Measurements from ENCODE around the gene MRGPRX1.
"Not testable (repeated sequence)": the region's sequence is repeated elsewhere in the genome, so short reads cannot be mapped to it uniquely, and the experiment has no call there.

The MRGPRX1 gene

GRCh38 chr11:18939314-18939713 lies at the start of gene MRGPRX1:
TSS of gene MRGPRX1 (minus strand) at chr11:18939414. CDS start at chr11:18934784, 4,630 bp downstream.
- DNase-seq: no peak

GRCh38 chr11:18987454-18988231 lies 48.4 kb upstream of the MRGPRX1 start:
- DNase-seq: no peak

- no peak for DNase-seq
Measured at GRCh38 chr11:18986744-18987143, 47.5 kb upstream of the MRGPRX1 start.

- DNase-seq: no peak
Measured at GRCh38 chr11:18981897-18982296, 42.7 kb upstream of the MRGPRX1 start.

GRCh38 chr11:18974192-18974591 lies 35.0 kb upstream of the MRGPRX1 start:
- no peak for DNase-seq

- DNase-seq: no peak
Measured at GRCh38 chr11:18972336-18972735, 33.1 kb upstream of the MRGPRX1 start.

- DNase-seq: no peak
Measured at GRCh38 chr11:18969720-18970119, 30.5 kb upstream of the MRGPRX1 start.

- DNase-seq: no peak
Measured at GRCh38 chr11:18958221-18958910, 19.2 kb upstream of the MRGPRX1 start.

- DNase-seq: no peak
Measured at GRCh38 chr11:18956630-18957029, 17.4 kb upstream of the MRGPRX1 start.

- no peak for DNase-seq
Measured at GRCh38 chr11:18936002-18936673, 3.1 kb downstream of the MRGPRX1 start.

- DNase-seq: no peak
Measured at GRCh38 chr11:18934195-18934814, 4.9 kb downstream of the MRGPRX1 start.

GRCh38 chr11:18927550-18928322 lies 11.5 kb downstream of the MRGPRX1 start:
- DNase-seq: no peak

GRCh38 chr11:18925426-18925825 lies 13.8 kb downstream of the MRGPRX1 start:
- DNase-seq: not testable (repeated sequence)

GRCh38 chr11:18912883-18913282 lies 26.3 kb downstream of the MRGPRX1 start:
- DNase-seq: no peak

GRCh38 chr11:18907391-18907790 lies 31.8 kb downstream of the MRGPRX1 start:
- DNase-seq: no peak

- not testable (repeated sequence) for DNase-seq
Measured at GRCh38 chr11:18900637-18901036, 38.6 kb downstream of the MRGPRX1 start.

- not testable (repeated sequence) for DNase-seq
Measured at GRCh38 chr11:18900151-18900611, 39.0 kb downstream of the MRGPRX1 start.

GRCh38 chr11:18891712-18892111 lies 47.5 kb downstream of the MRGPRX1 start:
- DNase-seq: not testable (repeated sequence)

GRCh38 chr11:18890615-18891014 lies 48.6 kb downstream of the MRGPRX1 start:
- DNase-seq: no peak
